Fibroblast of skin of abdomen (primary cell): ENCODE results near the gene ATF1.
"Not testable (repeated sequence)": the region's sequence is repeated elsewhere in the genome, so short reads cannot be mapped to it uniquely, and the experiment has no call there.

ENCODE experiments used
- DNase-seq: peaks from one replicate; pipeline ENCODE4 v3.0.0-alpha.2; 2013

Gene ATF1

GRCh38 chr12:50753232-50753769, 10.6 kb upstream of the ATF1 start:
- DNase-seq = no peak

GRCh38 chr12:50764286-50765094, 589 bp downstream of the ATF1 start:
- DNase-seq = peak; percentile 38

GRCh38 chr12:50765095-50765911, 1.4 kb downstream of the ATF1 start:
- peak; percentile 28 for DNase-seq

DNA sequence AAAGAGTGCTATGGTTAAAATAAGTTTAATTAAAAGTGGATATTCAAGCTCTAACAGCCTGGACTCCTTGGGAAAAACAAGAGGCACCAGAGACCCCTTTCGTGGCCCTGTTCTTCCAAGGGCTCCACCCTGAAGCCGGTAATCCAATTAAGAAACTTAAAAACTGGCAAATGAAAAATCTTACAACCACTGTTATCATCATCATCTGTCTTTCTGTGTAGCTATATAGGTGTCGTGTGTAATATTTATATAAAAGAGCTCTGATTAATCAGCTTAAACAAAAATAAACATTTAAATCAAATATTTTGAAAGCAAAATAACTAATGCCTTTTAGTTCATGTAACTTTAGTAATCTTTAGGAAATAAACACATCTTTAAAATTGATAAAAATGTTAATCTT, 4.5 kb downstream of the ATF1 start:
- DNase-seq = no peak

DNA sequence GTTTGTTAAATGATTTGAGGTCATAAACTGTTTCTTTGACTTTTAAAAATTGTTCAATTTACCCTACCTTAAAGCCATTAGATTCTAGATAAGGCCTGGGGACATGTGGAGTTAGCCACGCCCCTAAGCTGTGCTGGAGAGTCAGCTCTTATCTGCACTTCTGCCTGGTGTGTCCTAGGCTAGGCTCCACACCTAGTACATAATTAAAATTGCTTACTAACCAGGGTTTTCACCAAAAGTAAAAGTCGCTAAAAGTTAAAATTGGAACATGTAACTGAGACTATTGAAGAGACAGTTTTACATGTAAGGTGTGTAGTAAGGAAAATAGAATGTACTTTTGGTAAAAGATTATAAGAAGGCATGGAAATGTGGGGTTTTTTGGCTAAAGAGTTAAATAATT, 4.9 kb downstream of the ATF1 start:
- not testable (repeated sequence) for DNase-seq

- DNase-seq = no peak
Observed at GRCh38 chr12:50771409-50771808, 7.5 kb downstream of the ATF1 start.

DNA sequence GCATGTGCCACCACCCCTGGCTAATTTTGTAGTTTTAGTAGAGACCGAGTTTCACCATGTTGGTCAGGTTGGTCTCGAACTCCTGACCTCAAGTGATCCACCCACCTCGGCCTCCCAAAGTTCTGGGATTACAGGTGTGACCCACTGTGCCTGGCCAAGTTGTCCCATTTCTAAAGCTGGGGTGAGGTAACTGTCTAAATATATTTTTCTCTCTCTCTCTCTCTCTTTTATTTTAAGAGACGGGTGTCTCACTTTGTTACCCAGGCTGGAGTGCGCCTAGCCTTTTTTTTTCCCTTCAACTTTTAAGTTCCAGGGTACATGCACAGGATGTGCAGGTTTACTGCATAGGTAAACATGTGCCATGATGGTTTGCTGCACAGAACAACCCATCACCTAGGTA, 8.6 kb downstream of the ATF1 start:
- DNase-seq = no peak

DNA sequence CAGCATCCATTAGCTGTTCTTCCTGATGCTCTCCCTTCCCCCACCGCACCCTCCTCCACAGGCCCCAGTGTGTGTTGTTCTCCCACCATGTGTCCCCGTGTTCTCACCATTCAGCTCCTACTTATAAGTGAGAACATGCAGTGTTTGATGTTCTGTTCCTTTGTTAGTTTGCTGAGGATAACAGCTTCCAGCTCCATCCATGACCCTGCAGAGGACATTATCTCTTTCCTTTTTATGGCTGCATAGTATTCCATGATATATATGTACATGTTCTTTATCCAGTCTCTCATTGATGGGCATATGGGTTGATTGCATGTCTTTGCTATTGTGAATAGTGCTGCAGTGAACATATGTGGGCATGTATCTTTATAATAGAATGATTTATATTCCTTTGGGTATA, 9.0 kb downstream of the ATF1 start:
- no peak for DNase-seq

GRCh38 chr12:50775251-50775650, 11.3 kb downstream of the ATF1 start:
- no peak for DNase-seq

DNA sequence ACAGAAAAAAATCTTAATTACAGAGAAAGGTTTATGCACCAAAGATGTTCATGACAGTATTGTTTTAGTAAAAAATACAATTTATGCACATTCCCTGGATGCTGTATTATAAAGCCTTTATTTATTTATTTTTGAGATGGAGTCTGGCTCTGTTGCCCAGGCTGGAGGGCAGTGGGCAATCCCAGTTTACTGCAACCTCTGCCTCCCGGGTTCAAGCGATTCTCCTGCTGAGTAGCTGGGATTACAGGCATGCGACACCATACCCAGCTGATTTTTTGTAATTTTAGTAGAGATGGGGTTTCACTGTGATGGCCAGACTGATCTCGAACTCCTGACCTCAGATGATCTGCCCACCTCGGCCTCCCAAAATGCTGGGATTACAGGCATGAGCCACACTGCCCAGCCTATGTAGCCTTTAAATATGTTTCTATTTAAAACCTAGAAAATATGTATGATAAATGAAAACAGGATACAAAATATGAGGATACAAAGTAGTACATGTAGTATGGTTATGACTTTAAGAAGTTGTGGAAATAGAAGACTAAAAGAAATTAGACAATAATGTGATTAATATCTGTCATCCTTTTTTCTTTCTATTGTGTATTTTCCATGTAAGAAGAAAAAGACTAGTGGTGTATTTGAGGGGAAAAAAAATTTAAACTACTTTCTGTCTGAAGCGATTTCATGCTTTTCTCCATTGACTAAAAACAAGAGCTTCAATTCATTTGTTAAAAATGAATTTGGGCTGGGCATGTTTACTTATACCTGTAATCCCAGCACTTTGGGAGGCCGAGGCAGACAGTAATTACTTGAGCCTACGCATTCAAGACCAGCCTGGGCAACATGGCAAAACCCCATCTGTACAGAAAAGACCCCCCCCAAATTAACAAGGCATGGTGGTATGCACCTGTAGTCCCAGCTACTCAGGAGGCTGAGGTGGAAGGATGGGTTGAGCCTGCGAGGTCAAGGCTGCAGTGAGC, 13.1 kb downstream of the ATF1 start:
- DNase-seq = no peak

DNA sequence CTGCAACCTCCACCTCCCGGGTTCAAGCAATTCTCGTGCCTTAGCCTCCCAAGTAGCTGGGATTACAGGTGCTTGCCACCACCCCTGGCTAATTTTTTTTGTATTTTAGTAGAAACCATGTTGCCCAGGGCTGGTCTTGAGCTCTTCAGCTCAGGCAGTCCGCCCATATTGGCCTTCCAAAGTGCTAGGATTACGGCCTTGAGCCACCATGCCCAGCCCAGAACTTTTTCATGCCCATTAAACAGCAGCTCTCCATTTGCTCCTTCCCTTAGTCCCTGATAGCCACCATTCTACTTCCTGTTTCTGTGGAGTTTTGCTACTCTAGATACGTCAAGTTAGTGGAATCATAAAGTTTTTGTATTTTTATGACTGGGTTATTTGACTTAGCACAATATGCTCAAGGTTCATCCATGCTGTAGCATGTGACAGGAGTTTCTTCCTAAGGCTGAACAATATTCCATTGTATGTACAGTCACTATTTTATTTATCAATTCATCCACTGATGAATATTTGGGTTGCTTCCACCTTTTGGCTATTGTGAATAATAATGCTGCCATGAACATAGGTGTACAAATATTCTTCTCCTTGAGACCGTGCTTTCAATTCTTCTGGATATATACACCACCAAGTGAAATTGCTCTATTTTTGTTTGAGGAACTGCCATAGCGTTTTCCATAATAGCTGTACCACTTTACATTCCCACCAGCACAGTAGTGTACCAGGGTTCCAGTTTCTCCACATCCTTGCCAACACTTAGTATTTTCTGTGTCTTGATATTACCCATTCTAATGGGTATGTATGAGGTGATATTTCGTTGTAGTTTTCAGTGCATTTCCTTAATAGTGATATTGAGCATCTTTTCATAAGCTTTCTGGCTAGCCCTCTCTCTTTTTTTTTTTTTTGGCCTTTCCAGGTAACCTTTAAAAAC, 15.0 kb downstream of the ATF1 start:
- DNase-seq = no peak

- no peak for DNase-seq
Observed at GRCh38 chr12:50780013-50780412, 16.1 kb downstream of the ATF1 start.

DNA sequence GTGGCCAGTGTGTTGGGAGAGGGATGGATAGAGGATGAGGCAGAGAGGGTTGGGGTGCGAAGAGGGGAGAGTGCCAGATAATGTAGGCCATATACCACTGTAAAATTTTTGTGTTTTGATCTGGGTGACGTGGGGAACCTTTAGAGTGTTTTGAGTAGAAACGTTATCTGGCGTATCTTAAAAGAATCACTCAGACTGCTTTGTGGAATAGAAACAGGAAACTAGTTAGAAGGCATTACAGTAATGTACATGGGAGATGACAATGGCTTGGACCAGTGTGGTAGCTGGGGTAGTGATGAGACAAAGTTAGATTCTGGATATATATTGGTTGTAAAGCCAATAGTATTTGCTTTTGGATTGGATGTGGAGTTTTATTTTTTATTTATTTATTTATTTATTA, 20.6 kb downstream of the ATF1 start:
- no peak for DNase-seq

- DNase-seq = no peak
Observed at GRCh38 chr12:50785406-50786001, 21.6 kb downstream of the ATF1 start.

GRCh38 chr12:50786498-50787231, 22.8 kb downstream of the ATF1 start:
- DNase-seq = peak; percentile 83

- DNase-seq = no peak
Observed at GRCh38 chr12:50787618-50788017, 23.7 kb downstream of the ATF1 start.

DNA sequence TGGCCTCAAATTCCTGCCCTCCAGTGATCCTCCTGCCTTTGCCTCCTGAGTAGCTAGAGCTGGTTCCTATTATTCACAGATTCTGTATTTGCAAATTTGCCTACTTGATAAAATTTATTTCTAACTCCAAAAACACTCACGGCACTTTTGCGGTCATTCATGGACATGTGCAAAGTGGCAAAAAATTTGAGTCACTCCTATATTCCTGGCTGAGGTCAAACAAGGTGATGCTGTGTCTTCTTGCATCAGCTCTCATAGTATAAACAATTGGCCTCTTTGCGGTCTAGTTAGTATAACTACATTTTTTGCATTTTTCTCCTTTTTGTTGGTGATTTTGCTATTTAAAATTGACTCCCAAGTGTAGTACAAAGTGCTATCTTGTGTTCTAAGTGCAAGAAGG, 24.7 kb downstream of the ATF1 start:
- peak; percentile 67 for DNase-seq

GRCh38 chr12:50790081-50790480, 26.2 kb downstream of the ATF1 start:
- DNase-seq = no peak

- no peak for DNase-seq
Observed at GRCh38 chr12:50799908-50800307, 36.0 kb downstream of the ATF1 start.

- no peak for DNase-seq
Observed at GRCh38 chr12:50803230-50803875, 39.5 kb downstream of the ATF1 start.
